OCI-LY7 (cell line): ENCODE data around the gene POLR2H. TPM values are rescaled to one million over a fixed set of nuclear protein-coding genes. Genes with fewer than 3 reads are reported as not detected.

Experiments used
- BruUV-seq: library from RNA; stranded (reverse); fragments of 400-500 nt; replicated peaks from 2 replicates; lab custom pipeline; 2021; lab: Mats Ljungman, UMichigan
- CTCF ChIA-PET: fragments of 300-600 bp; sonication (Branson Sonifier 250); formaldehyde crosslinking; loops from one replicate; lab custom pipeline; 2022; ENCODE audit warnings: antibody characterized with exemption; ENCODE audit not compliant: unreplicated experiment; lab: Charles Lee
- POLR2A ChIA-PET: fragments of 300-600 bp; sonication (Branson Sonifier 250); formaldehyde crosslinking; loops from one replicate; lab custom pipeline; 2022; ENCODE audit warnings: antibody characterized with exemption; lab: Charles Lee
- DNase-seq: peaks from one replicate; pipeline ENCODE4 v3.0.0-alpha.2; 2015; ENCODE audit warnings: low spot score
- H2AFZ ChIP-seq: fragments of 200-600 bp; sonication (generic), shearing (Covaris generic); 2 replicates; pipeline ENCODE4 v1.6.1; 2014; ENCODE audit warnings: mild to moderate bottlenecking, antibody characterized with exemption, low read length, moderate library complexity
- H3K27ac ChIP-seq: fragments of 200-600 bp; sonication (generic); 2 replicates; pipeline ENCODE4 v1.5.1; 2014; ENCODE audit warnings: mixed run types, low read depth, mild to moderate bottlenecking, moderate library complexity, low read length, inconsistent platforms; ENCODE audit not compliant: poor library complexity, severe bottlenecking
- H3K36me3 ChIP-seq: fragments of 200-600 bp; sonication (generic); 2 replicates; pipeline ENCODE4 v1.6.1; 2014; ENCODE audit warnings: mild to moderate bottlenecking, antibody characterized with exemption, low read length, moderate library complexity, mixed read lengths; ENCODE audit not compliant: insufficient read depth
- H3K4me1 ChIP-seq: fragments of 200-600 bp; sonication (generic); 2 replicates; pipeline ENCODE4 v1.5.1; 2014; ENCODE audit warnings: mild to moderate bottlenecking, low read length; ENCODE audit not compliant: insufficient read depth, poor library complexity, severe bottlenecking
- H3K4me2 ChIP-seq: fragments of 200-600 bp; sonication (generic); 2 replicates; pipeline ENCODE4 v1.6.1; 2014; ENCODE audit warnings: mild to moderate bottlenecking, low read length
- H3K4me3 ChIP-seq: fragments of 200-600 bp; sonication (generic); 2 replicates; pipeline ENCODE4 v1.5.1; 2014; ENCODE audit warnings: mild to moderate bottlenecking, low read depth, low read length; ENCODE audit not compliant: poor library complexity, severe bottlenecking
- H3K79me2 ChIP-seq: fragments of 200-600 bp; sonication (generic); 2 replicates; pipeline ENCODE4 v1.6.1; 2016; ENCODE audit warnings: low read depth, mild to moderate bottlenecking, low read length, moderate library complexity, mixed read lengths; ENCODE audit not compliant: insufficient read depth
- H3K9me2 ChIP-seq: fragments of 200-600 bp; sonication (generic); 2 replicates; pipeline ENCODE4 v1.6.1; 2016; ENCODE audit warnings: mild to moderate bottlenecking, low read length, mixed read lengths; ENCODE audit not compliant: insufficient read depth
- H3K9me3 ChIP-seq: fragments of 200-600 bp; sonication (generic); 2 replicates; pipeline ENCODE4 v1.6.1; 2014; ENCODE audit warnings: mild to moderate bottlenecking, mixed run types, low read length, mixed read lengths
- H4K20me1 ChIP-seq: fragments of 200-600 bp; sonication (generic); 2 replicates; pipeline ENCODE4 v1.6.1; 2014; ENCODE audit warnings: mild to moderate bottlenecking, antibody characterized with exemption, low read length, moderate library complexity, mixed read lengths; ENCODE audit not compliant: insufficient read depth
- EZH2phosphoT487 ChIP-seq: fragments of 200-600 bp; sonication (generic); IDR thresholded peaks from 2 replicates; pipeline ENCODE4 v1.6.1; 2018; ENCODE audit warnings: low read depth, borderline replicate concordance, mild to moderate bottlenecking, mixed run types, antibody characterized with exemption, low read length, moderate library complexity, mixed read lengths
- intact Hi-C: fragments of 100-400 bp; cut with micrococcal nuclease; formaldehyde crosslinking; loops from one replicate; pipeline ENCODE4 v1.10.0; 2022; ENCODE audit not compliant: unreplicated experiment
- total RNA-seq, 2 experiments: library from RNA; depleted of rRNA in 1 of 2; stranded (reverse); fragments of >200 nt in 1 of 2; shearing (Covaris generic) in 1 of 2; gene quantifications; 2 replicates each; pipeline ENCODE4 v1.2.3, GENCODE V29; 2014 to 2022
- TF ChIP-seq, protein P1 (sequence below): fragments of 200-600 bp; sonication (generic); conservative IDR thresholded peaks from 2 replicates; pipeline ENCODE4 v1.5.1; 2014; ENCODE audit warnings: mild to moderate bottlenecking, antibody characterized with exemption, low read length, moderate library complexity, mixed read lengths

POLR2H gene
- total RNA-seq, 2 experiments from 2014 or later = 80.1 to 85.8 TPM

DNA sequence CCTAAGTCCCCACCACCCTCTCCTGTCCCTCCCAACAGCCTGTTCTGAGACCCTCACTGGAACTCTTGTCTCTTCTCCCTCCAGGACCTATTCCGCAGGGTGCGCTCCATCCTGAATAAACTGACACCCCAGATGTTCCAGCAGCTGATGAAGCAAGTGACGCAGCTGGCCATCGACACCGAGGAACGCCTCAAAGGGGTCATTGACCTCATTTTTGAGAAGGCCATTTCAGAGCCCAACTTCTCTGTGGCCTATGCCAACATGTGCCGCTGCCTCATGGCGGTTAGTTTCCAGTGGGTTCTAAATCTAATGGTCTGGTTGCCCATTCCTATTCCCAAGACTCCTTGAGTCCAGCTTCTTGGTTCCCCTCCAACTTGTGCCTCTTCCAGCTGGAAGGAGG, 37.8 kb upstream of the POLR2H start:
- Histone ChIP-seq H3K9me3 (no peaks in the 10 kb centered on the region), H3K4me3 (no peak overlapping the region), H3K4me1 (no peaks in the 10 kb centered on the region), H3K27ac (no peak overlapping the region), H2AFZ (no peak overlapping the region), H4K20me1 (peaks cover 9% of the 10 kb centered on the region; the same call in 1 of the 2 replicates), H3K36me3 (peaks cover 100% of the 10 kb centered on the region), H3K4me2 (no peak overlapping the region), H3K9me2 (no peaks in the 10 kb centered on the region), H3K79me2 (peaks cover 10% of the 10 kb centered on the region)
- ChIA-PET POLR2A (no interaction called here), CTCF (no interaction called here)
- intact Hi-C loops = no loop called here
- no TSS peak for BruUV-seq
- TF ChIP-seq, protein P1, sequence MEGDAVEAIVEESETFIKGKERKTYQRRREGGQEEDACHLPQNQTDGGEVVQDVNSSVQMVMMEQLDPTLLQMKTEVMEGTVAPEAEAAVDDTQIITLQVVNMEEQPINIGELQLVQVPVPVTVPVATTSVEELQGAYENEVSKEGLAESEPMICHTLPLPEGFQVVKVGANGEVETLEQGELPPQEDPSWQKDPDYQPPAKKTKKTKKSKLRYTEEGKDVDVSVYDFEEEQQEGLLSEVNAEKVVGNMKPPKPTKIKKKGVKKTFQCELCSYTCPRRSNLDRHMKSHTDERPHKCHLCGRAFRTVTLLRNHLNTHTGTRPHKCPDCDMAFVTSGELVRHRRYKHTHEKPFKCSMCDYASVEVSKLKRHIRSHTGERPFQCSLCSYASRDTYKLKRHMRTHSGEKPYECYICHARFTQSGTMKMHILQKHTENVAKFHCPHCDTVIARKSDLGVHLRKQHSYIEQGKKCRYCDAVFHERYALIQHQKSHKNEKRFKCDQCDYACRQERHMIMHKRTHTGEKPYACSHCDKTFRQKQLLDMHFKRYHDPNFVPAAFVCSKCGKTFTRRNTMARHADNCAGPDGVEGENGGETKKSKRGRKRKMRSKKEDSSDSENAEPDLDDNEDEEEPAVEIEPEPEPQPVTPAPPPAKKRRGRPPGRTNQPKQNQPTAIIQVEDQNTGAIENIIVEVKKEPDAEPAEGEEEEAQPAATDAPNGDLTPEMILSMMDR = no peak
- no peak for TF ChIP-seq EZH2phosphoT487
- DNase-seq = no peak

DNA sequence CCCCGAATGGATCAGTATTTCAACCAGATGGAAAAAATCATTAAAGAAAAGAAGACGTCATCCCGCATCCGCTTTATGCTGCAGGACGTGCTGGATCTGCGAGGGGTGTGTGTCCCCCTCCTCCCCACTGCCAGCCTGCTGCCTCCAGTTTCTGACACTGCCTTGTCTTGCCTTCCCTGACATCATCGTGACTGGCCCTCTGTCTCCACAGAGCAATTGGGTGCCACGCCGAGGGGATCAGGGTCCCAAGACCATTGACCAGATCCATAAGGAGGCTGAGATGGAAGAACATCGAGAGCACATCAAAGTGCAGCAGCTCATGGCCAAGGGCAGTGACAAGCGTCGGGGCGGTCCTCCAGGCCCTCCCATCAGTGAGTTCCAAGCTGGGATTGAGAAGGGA, 36.2 kb upstream of the POLR2H start:
- H3K27ac ChIP-seq = no peak overlapping the region
- ChIA-PET POLR2A (no interaction called here), CTCF (interaction anchor here (0.7 kb wide), 1 partner anchor 10 kb away, joined by 3 read pairs; no protein-coding TSS in a partner anchor)
- no peak overlapping the region for H3K4me3 ChIP-seq
- H4K20me1 ChIP-seq = peaks cover 9% of the 10 kb centered on the region; the same call in 1 of the 2 replicates
- no TSS peak for BruUV-seq
- H3K36me3 ChIP-seq = peaks cover 100% of the 10 kb centered on the region
- no peak overlapping the region for H2AFZ ChIP-seq
- H3K9me2 ChIP-seq = no peaks in the 10 kb centered on the region
- TF ChIP-seq, protein P1 = no peak
- no peak for DNase-seq
- intact Hi-C loops = no loop called here
- H3K4me1 ChIP-seq = no peaks in the 10 kb centered on the region
- H3K79me2 ChIP-seq = no peaks in the 10 kb centered on the region
- H3K4me2 ChIP-seq = no peak overlapping the region
- H3K9me3 ChIP-seq = no peaks in the 10 kb centered on the region

DNA sequence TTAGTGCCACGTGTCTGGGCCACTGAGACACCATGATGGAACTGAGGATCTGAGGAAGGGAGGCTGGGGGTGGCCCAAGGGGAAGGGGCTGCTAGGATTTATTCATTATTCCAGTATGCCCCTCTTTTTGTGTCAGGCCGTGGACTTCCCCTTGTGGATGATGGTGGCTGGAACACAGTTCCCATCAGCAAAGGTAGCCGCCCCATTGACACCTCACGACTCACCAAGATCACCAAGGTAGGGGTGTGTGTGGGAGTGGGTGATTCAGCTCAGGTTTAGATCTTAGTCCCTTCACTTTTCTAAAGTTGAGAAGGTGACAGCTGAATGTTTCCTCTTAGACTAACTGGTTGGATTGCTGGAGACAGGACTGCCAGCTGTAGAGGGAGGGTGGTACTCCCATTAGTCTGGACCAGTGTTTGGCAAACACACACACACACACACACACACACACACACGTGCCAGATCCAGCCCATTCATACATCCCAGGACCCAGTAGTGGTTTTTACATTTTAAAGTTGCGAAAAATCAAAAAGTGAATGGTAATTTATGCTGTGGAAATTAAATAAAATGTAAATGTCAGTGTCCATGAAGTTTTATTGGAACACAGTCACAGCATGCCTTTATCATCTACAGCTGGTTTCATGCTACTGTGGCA, 35.7 kb upstream of the POLR2H start:
- Histone ChIP-seq H4K20me1 (peaks cover 5% of the 10 kb centered on the region; the same call in 1 of the 2 replicates), H3K27ac (no peak overlapping the region), H3K79me2 (no peaks in the 10 kb centered on the region), H3K36me3 (peaks cover 98% of the 10 kb centered on the region), H3K4me2 (no peak overlapping the region), H3K4me1 (no peaks in the 10 kb centered on the region), H3K9me3 (no peaks in the 10 kb centered on the region), H2AFZ (no peak overlapping the region), H3K4me3 (no peak overlapping the region), H3K9me2 (no peaks in the 10 kb centered on the region)
- POLR2A ChIA-PET = no interaction called here
- no peak for TF ChIP-seq EZH2phosphoT487
- TF ChIP-seq, protein P1 = no peak
- DNase-seq = no peak
- no TSS peak for BruUV-seq
- intact Hi-C loops = no loop called here
- CTCF ChIA-PET = interaction anchor here (0.7 kb wide), 1 partner anchor 10 kb away, joined by 3 read pairs; no protein-coding TSS in a partner anchor
